NK-92 treated with Interleukin-12 subunit alpha and Interleukin-12 subunit beta, amount 100 ng/mL, for 24 hours (cell line): ENCODE data around the gene ACACB.

Source experiments
- DNase-seq: peaks from one replicate; lab custom pipeline; 2025; lab: John Stamatoyannopoulos, UW

Gene ACACB

DNA sequence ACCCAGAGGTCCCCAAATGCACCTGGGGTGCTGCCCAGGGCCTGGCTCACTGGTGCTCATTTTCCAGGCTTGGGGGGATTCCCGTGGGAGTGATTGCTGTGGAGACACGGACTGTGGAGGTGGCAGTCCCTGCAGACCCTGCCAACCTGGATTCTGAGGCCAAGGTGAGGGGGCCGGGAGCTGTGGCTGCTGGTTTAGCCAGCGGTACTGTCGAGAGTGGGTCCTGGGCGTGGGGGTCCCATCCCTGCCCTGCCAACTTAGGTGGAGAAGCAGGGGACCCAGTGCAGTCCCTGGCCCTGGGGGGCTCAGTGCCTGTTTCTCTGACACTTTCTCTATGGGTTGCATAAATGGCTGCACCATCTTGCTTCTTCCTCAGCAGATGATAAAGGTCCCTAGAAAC is 141.8 kb downstream of the ACACB start:
- no peak for DNase-seq

DNA sequence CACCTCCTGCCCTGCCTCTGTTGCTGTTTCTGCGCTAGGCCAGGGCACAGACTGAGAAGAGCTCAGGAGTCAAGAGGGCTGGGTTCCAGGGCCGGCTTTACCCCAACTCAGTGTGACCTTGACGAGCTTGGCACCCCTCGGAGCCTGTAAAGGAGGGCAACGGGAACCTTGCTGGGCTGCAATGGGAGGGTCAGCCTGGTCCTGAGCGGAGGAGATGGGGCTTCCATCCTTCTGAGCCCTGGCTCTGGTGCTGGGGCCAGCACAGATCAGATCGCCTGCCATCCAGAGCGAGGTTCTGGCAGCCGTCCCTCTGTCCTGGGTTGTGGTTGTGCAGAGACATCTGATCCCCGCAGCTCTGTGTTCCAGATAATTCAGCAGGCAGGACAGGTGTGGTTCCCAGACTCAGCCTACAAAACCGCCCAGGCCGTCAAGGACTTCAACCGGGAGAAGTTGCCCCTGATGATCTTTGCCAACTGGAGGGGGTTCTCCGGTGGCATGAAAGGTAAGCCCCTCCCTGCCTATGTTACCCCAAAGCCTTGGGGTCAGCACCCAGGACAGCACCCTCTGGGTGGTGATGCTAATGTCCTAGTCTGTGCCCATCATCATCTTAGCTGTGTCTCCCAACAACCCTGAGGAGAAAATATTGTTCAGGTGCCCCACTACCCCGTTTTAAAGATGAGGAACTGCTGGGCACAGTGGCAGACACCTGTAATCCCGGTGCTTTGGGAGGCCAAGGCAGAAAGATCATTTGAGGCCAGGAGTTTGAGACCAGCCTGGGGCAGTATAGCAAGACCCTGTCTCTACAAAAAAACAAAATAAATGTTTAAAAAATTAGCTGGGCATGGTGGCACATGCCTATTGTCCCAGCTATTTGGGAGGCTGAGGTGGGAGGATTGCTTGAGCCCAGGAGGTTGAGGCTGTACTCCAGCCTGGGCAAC is 142.5 kb downstream of the ACACB start:
- DNase-seq, result no peak

- DNase-seq, result no peak
Measured at GRCh38 chr12:109259545-109259895, 143.1 kb downstream of the ACACB start.

- no peak for DNase-seq
Measured at GRCh38 chr12:109261087-109261486, 144.7 kb downstream of the ACACB start.

DNA sequence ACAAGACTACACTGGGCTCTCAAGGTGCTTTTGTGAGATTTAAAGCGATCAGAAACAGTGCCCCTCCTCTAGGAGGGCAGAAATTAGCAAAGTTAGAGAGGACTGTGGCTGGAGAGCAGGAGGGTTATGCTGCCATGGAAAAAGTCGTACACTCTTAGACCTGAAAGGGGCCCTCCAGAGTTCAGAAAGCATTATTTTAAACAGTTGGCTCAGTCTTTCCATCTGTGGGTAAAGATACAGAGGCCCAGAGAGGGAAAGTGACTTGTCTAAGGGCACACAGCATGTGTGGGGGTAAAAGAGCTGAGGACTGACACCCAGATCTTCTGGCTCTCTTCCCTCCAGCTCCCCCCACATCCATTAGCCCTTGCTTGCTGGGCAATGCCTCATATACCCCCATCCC is 145.6 kb downstream of the ACACB start:
- DNase-seq, result no peak

DNA sequence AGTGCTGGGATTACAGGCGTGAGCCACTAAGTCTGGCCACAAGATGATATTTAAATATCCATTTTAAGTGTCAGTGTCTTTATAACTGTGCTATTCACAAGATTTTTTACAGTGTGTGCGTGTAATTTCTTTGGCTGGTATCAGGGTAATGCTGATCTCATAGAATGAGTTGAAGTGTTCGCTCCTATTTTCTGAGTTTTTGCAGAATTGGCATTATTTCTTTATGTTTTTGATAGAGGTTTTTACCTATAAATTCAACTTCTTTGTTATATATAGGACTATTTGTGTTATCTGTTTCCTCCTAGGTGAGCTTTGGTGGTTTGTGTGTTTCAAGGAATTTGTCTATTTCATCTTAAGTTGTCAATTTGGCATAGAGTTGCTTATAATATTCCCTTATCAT is 147.1 kb downstream of the ACACB start:
- no peak for DNase-seq

DNA sequence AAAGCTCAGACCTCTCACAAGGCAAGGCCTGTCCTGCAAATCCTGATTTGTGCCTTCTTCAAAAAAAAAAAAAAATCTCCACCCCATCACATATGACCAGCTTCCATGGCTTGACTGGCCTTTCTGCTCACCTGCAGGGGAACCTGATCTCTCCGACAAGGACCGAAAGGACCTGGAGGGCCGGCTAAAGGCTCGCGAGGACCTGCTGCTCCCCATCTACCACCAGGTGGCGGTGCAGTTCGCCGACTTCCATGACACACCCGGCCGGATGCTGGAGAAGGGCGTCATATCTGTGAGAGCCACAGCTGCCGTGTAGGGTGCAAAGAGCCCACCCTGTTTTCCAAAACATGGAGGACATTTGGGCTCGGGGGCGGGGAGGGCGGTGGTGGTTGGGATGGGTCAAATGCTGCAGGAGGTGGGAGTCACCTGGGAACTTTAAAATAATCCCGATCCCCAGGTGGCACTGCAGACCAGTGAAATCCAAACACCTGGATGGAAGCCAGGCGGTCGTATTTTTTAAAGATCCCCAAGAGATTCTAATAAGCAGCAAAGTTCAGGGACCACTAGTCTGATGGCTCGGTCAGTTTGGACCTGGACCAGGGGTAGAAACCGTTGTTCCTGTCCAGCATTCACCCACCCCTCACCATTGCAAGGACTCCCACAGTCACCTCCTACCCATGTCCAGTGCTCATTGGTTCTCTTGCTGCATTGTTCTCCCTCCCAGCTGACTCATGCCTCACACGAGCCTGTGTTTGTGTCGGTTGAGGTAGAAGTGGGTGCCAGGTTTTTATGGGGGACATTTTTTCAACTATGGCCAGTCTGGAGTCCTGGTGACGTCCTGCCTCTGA is 147.9 kb downstream of the ACACB start:
- DNase-seq, result peak; percentile 59

DNA sequence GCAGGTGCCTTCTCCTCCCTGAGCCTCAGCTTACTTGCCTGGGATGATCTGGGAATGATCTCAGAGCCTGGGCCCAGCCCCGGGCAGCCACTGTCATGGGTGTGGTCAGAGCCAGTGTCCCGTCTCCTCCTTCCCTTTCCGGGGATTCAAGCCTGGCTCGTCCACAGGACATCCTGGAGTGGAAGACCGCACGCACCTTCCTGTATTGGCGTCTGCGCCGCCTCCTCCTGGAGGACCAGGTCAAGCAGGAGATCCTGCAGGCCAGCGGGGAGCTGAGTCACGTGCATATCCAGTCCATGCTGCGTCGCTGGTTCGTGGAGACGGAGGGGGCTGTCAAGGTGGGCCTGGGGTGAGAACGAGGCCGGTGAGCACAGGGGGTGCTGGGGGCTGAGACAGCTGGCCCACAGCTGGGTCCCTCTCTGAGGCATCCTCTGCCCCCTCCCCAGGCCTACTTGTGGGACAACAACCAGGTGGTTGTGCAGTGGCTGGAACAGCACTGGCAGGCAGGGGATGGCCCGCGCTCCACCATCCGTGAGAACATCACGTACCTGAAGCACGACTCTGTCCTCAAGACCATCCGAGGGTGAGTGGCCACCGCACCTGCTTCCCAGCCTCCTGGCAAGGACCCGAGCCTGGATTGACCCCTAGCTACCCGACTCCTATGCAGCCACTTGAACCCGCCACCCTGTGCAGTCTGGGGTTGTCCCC is 148.7 kb downstream of the ACACB start:
- no peak for DNase-seq

DNA sequence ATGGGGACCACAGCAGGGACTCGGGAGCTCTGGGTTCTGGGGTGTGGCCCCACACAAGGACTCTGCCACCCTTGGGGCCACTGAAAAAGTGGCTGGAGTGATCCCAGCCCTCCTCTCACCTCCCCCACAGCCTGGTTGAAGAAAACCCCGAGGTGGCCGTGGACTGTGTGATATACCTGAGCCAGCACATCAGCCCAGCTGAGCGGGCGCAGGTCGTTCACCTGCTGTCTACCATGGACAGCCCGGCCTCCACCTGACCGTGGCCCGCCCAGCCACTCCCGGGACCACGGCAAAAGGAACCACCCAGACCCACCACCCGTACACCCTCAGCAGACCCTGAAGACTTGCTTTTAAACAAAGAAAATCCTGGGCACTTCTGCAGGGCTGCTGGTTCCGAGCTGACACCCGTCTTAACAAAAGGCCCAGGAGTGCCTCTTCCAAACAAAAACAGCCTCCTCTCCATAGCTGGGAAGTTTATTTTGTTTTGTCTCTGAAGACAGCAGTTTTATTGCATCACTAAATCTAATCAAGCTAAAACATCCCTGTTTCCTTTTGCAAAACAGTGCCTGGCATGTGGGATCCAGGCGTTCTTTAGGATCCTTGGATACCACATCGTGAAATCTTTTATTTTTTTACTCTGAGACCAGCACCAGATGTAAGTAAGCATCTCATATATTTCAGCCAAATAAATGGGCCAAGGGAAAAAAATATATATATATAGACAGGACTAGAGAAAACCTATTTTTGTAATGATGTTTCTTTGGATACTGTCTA is 149.9 kb downstream of the ACACB start:
- DNase-seq, result no peak

- no peak for DNase-seq
Measured at GRCh38 chr12:109267361-109267760, 151.0 kb downstream of the ACACB start.

GRCh38 chr12:109268896-109269295 is 152.5 kb downstream of the ACACB start:
- no peak for DNase-seq

GRCh38 chr12:109269428-109269827 is 153.0 kb downstream of the ACACB start:
- DNase-seq, result no peak

DNA sequence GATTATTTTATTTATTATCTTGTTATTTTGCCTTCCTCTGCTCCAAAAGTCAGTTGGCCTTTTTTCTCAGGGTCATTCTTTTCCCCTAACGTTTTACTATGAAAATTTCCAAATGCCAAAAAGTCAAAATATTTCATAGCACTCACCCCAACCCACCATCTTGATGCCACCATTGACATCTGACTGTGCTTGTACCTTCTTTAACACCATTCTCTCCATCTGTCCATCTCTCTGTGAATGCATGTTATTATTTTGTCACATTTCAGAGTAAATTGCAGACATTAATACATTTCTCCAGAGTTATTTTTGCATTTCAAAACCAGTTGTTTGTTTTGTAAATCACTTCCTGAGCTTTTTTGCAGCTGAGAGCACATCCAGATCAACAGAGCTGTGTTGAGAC is 154.1 kb downstream of the ACACB start:
- DNase-seq, result no peak

DNA sequence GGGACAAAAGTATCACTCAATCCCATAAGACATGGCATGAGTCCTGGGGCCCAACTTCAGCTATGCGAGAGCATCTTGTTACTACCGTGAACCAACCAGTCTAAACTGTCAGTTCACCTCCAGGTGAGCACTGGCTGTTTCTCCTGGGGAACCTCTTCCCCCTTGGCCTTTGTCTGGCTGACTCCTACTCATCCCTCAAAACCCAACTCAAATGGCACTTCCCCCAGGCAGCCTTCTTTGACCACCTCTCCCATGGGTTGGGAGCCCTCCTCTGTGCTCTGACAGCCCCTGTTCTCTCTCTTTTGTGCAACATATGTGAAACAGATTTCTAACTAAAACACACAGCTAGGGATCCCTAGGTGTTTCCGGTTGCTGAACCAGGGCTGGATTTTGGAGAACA is 155.0 kb downstream of the ACACB start:
- DNase-seq, result no peak

- no peak for DNase-seq
Measured at GRCh38 chr12:109273354-109273753, 157.0 kb downstream of the ACACB start.

DNA sequence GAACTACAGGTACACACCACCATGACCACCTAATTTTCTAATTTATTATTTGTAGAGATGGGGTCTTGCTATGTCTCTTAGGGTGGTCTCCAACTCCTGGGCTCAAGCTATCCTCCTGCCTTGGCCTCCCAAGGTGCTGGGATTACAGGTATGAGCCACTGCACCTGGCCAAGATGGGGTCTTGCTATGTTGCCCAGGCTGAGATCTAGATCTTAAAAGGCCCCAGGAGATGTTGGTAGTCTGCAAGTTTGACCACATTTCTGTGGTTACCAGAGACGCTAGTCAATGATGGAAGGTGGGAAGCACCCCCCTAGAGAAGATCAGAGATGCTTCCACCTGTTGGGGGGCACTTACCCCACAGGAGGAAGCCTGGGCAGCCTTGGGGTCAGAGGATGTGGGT is 158.0 kb downstream of the ACACB start:
- DNase-seq, result no peak

DNA sequence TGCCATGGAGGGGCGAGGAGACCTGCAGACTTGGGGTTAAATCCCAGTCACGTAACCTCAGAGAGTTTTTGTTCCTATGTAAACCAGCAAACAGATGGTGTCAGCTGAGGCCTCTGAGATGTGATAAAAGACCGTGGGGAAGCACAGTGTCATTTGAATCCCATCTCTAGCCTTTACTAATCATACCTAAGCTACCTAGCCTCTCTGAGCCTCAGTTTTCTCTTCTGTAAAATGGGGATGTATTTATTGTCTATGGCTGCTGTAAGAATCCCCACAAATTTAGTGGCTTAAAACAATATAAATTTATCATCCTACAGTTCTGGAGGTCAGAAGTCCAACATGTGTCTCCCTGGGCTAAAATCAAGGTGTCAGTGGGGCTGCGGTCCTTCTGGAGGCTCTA is 158.8 kb downstream of the ACACB start:
- no peak for DNase-seq

DNA sequence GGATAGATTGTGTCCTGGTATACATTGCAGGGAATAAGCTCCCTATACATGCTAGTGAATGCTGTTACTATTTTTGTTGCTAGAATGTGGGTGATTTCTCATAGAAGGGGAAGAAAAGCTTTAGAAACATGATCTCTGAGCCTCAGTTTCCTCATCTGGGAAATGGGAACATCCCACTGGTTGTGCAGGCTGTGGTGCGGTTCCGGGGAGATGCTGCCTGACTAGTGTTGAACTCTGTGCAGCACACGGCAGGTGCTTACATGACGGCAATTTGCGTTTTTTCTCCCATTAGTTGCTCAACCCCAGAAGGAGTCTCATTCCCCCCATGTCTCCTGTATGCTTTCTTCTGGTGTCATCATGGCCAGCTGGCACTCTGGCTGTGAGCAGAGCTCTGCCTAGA is 159.8 kb downstream of the ACACB start:
- no peak for DNase-seq

- DNase-seq, result no peak
Measured at GRCh38 chr12:109277255-109277898, 161.0 kb downstream of the ACACB start.

DNA sequence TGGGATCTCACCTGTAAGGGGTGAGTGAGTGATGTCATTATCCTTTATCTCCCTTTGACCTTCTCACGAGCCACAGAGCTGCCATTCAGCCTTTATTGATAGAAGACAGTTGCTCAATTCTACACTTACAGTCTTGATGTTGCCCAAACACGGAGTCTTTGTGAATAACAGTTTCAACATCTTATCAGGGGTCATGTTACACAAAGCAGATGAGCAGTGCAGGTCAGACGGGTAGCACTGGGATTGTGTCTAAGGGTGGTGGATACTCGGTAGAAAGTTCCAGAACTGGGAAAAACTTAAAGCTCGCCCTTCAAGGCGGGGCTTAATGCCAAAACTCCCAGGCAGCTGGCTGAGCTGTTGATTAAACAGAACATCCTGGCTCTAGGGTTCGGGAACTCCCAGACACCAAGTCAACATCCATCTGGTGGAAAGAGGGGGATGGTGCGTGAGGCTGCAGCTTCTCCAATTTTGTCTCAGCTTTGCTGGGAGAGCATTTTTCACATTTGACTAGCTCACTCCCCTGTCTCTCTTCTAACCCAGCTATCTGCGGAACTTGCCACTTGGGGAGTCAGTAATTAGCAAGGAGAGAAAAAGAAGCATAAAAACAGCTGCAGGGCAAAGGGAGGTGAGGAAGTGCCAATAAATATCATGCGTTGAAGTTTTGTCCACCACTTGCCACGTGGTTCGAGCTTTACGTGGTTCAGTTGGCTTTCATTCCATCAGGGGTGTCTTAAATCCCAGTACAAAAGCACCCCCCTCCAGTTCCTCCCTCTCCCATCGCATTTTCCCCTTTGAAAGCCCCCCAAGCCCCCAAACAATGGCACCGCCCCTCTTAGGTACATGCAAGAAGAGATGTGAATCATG is 161.7 kb downstream of the ACACB start:
- DNase-seq, result no peak
